B cell (primary cell): Measurements from ENCODE around the gene LRRC74B. TPM values are rescaled to one million over a fixed set of nuclear protein-coding genes. Genes with fewer than 3 reads are reported as not detected.

Source experiments
- ATAC-seq: fragments of 200-7000 bp; cut with Tn5 transposase; one replicate; pipeline ENCODE4 v1.10.0; 2021; ENCODE audit warnings: low read depth, mild to moderate bottlenecking, moderate number of reproducible peaks, moderate library complexity
- CTCF ChIA-PET: fragments of 350-600 bp; sonication (Branson Sonifier 250); formaldehyde crosslinking; loops from one replicate; lab custom pipeline; 2021; ENCODE audit warnings: antibody characterized with exemption, inconsistent platforms; lab: Charles Lee
- POLR2A ChIA-PET: fragments of 350-600 bp; sonication (Branson Sonifier 250); formaldehyde crosslinking; loops from one replicate; lab custom pipeline; 2021; ENCODE audit warnings: antibody characterized with exemption; lab: Charles Lee
- DNase-seq: peaks from one replicate; pipeline ENCODE4 v3.0.0; 2013
- H2AFZ ChIP-seq: 2 replicates; pipeline ENCODE4 v1.6.1; 2012; ENCODE audit warnings: mild to moderate bottlenecking, low read depth, low read length; ENCODE audit not compliant: insufficient read depth, poor library complexity, severe bottlenecking
- H3K27ac ChIP-seq, 2 donors: 1 replicate in 1 of 2; 2 replicates in 1 of 2; pipeline ENCODE4 v1.5.1; 2012 to 2013; ENCODE audit warnings: low read length in 2 of 2, mild to moderate bottlenecking in 2 of 2, moderate library complexity in 1 of 2
- H3K27me3 ChIP-seq, 4 experiments: fragments of 200-600 bp in 1 of 4; sonication (generic) in 1 of 4; replicated peaks in 1 of 4; 1 replicate in 2 of 4; 2 replicates in 2 of 4; pipeline versions ENCODE4 v1.6.1 to v1.7.0; 2013 to 2016; ENCODE audit warnings: low read length in 3 of 4, mild to moderate bottlenecking in 2 of 4, mixed read lengths in 1 of 4, moderate library complexity in 1 of 4; ENCODE audit not compliant: insufficient read depth in 4 of 4, control insufficient read depth in 3 of 4; ENCODE audit errors: control extremely low read depth in 1 of 4
- H3K36me3 ChIP-seq, 2 experiments: replicated peaks in 1 of 2; 1 replicate in 1 of 2; 2 replicates in 1 of 2; pipeline versions ENCODE4 v1.6.1 to v1.7.1; 2013; ENCODE audit warnings: low read length in 1 of 2; ENCODE audit not compliant: insufficient read depth in 2 of 2, control insufficient read depth in 1 of 2; ENCODE audit errors: control extremely low read depth in 1 of 2, extremely low read depth in 1 of 2
- H3K4me1 ChIP-seq, 2 donors: fragments of 200-600 bp in 1 of 2; sonication (generic) in 1 of 2; 1 replicate in 1 of 2; 2 replicates in 1 of 2; pipeline versions ENCODE4 v1.5.1 to v1.6.1; 2013 to 2017; ENCODE audit warnings: low read length in 2 of 2; ENCODE audit not compliant: control insufficient read depth in 2 of 2, insufficient read depth in 2 of 2
- H3K4me2 ChIP-seq: replicated peaks from 2 replicates; pipeline ENCODE3; 2012; ENCODE audit warnings: mild to moderate bottlenecking, low read depth, low read length; ENCODE audit not compliant: poor library complexity, severe bottlenecking
- H3K4me3 ChIP-seq, 5 experiments: fragments of 200-600 bp in 1 of 5; sonication (generic) in 1 of 5; 1 replicate in 3 of 5; 2 replicates in 2 of 5; pipeline versions ENCODE4 v1.5.1 to v1.7.0; 2011 to 2016; ENCODE audit warnings: low read length in 4 of 5, mild to moderate bottlenecking in 4 of 5, low read depth in 2 of 5, control low read depth in 1 of 5, moderate library complexity in 1 of 5; ENCODE audit not compliant: insufficient read depth in 1 of 5; ENCODE audit errors: control extremely low read depth in 1 of 5, extremely low read depth in 1 of 5
- H3K79me2 ChIP-seq: fragments of 200-600 bp; sonication (generic); one replicate; pipeline ENCODE4 v1.6.0; 2016; ENCODE audit warnings: low read length; ENCODE audit not compliant: control insufficient read depth, insufficient read depth
- H3K9ac ChIP-seq: fragments of 200-600 bp; sonication (generic); 2 replicates; pipeline ENCODE4 v1.6.1; 2017; ENCODE audit warnings: mild to moderate bottlenecking, low read length, moderate library complexity
- H3K9me3 ChIP-seq, 3 donors: one replicate each; pipeline versions ENCODE4 v1.6.1 to v1.7.1; 2013; ENCODE audit warnings: low read length in 2 of 3; ENCODE audit not compliant: control insufficient read depth in 2 of 3, insufficient read depth in 1 of 3; ENCODE audit errors: control extremely low read depth in 1 of 3
- H4K20me1 ChIP-seq: 2 replicates; pipeline ENCODE4 v1.6.0; 2012; ENCODE audit warnings: mild to moderate bottlenecking, low read length; ENCODE audit not compliant: insufficient read depth, control insufficient read depth, poor library complexity, severe bottlenecking
- H3K27ac Mint-ChIP-seq: one replicate; pipeline ENCODE4 v1.8.0; 2021; ENCODE audit warnings: mixed read lengths
- H3K27me3 Mint-ChIP-seq: one replicate; pipeline ENCODE4 v1.8.0; 2021; ENCODE audit warnings: mixed read lengths
- H3K4me1 Mint-ChIP-seq: one replicate; pipeline ENCODE4 v1.8.0; 2021; ENCODE audit warnings: mixed read lengths
- H3K4me3 Mint-ChIP-seq: one replicate; pipeline ENCODE4 v1.8.0; 2021; ENCODE audit warnings: mixed read lengths
- H3K9me3 Mint-ChIP-seq: one replicate; pipeline ENCODE4 v1.8.0; 2022; ENCODE audit warnings: mixed read lengths; ENCODE audit not compliant: insufficient read depth
- EZH2 ChIP-seq: IDR thresholded peaks from 2 replicates; pipeline ENCODE4 v1.6.1; 2012; ENCODE audit warnings: borderline replicate concordance, low read depth, mild to moderate bottlenecking, moderate library complexity, low read length; ENCODE audit not compliant: insufficient read depth, poor library complexity, severe bottlenecking
- WGBS: methylation state at CpG from one replicate; pipeline ENCODE4 v1.1.5; 2013; ENCODE audit warnings: missing lambda C conversion rate; ENCODE audit not compliant: insufficient coverage; 5-methylcytosine and 5-hydroxymethylcytosine counted together
- intact Hi-C: fragments of 100-400 bp; cut with micrococcal nuclease; formaldehyde crosslinking; loops from one replicate; pipeline ENCODE4 v1.10.0; 2022
- polyA plus RNA-seq: library from polyadenylated mRNA; depleted of rRNA; stranded (reverse); fragments of >200 nt; gene quantifications from 2 replicates; pipeline ENCODE4 v1.2.3, GENCODE V29; 2012
- total RNA-seq, 2 donors: library from RNA; stranded (reverse); fragments of 120-200 nt in 1 of 2; gene quantifications; 1 replicate in 1 of 2; 2 replicates in 1 of 2; pipeline versions ENCODE4 v1.2.3 to v1.2.4, GENCODE V29; 2013 to 2022
- TF ChIP-seq, protein P1 (sequence below): fragments of 200-600 bp; IDR thresholded peaks from one replicate; pipeline ENCODE4 v1.8.0; 2022; ENCODE audit warnings: antibody characterized with exemption, mild to moderate bottlenecking

The LRRC74B gene
- total and polyA plus RNA-seq, 2 donors (not counting 1 experiment from before 2014, with no cell fraction given), result 0.01 to 0.17 TPM

DNA sequence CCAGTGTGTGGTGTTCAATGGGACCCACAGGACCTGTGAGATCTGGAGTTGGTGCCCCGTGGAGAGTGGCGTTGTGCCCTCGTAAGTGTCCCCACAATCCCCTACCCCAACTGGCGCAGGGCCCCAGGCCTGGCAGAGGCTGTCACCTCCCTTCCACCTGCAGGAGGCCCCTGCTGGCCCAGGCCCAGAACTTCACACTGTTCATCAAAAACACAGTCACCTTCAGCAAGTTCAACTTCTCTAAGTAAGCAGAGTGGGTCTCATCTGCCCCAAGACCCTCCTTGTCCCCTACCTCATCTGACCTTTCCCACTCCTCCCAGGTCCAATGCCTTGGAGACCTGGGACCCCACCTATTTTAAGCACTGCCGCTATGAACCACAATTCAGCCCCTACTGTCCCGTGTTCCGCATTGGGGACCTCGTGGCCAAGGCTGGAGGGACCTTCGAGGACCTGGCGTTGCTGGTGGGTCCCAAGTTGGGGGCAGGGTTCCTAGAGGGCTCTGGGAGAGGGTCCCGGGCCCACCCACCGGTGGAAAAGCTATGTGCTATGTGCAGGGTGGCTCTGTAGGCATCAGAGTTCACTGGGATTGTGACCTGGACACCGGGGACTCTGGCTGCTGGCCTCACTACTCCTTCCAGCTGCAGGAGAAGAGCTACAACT, 22.7 kb upstream of the LRRC74B start:
- no peaks in the 10 kb centered on the region for H4K20me1 ChIP-seq
- ATAC-seq (no peak), DNase-seq (no peak)
- H3K27me3 Mint-ChIP-seq, result peaks cover 4% of the 10 kb centered on the region
- no peak overlapping the region for H3K27ac Mint-ChIP-seq
- no peak for TF ChIP-seq EZH2
- TF ChIP-seq, protein P1, sequence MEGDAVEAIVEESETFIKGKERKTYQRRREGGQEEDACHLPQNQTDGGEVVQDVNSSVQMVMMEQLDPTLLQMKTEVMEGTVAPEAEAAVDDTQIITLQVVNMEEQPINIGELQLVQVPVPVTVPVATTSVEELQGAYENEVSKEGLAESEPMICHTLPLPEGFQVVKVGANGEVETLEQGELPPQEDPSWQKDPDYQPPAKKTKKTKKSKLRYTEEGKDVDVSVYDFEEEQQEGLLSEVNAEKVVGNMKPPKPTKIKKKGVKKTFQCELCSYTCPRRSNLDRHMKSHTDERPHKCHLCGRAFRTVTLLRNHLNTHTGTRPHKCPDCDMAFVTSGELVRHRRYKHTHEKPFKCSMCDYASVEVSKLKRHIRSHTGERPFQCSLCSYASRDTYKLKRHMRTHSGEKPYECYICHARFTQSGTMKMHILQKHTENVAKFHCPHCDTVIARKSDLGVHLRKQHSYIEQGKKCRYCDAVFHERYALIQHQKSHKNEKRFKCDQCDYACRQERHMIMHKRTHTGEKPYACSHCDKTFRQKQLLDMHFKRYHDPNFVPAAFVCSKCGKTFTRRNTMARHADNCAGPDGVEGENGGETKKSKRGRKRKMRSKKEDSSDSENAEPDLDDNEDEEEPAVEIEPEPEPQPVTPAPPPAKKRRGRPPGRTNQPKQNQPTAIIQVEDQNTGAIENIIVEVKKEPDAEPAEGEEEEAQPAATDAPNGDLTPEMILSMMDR, result no peak
- H3K4me3 Mint-ChIP-seq, result no peak overlapping the region
- no peaks in the 10 kb centered on the region for H3K36me3 ChIP-seq
- H2AFZ ChIP-seq, result no peak overlapping the region
- H3K9ac ChIP-seq, result no peak overlapping the region
- intact Hi-C loops, result no loop called here
- WGBS, result 79% methylated on average over 13 of the region's 13 CpGs
- H3K4me2 ChIP-seq, result no peak overlapping the region
- peaks cover 0 to 2% (median 0%) of the 10 kb centered on the region in 4 experiments for H3K27me3 ChIP-seq
- H3K9me3 Mint-ChIP-seq, result no peaks in the 10 kb centered on the region
- H3K4me3 ChIP-seq, result no peak overlapping the region
- no peaks in the 10 kb centered on the region for H3K9me3 ChIP-seq
- peaks cover 4% of the 10 kb centered on the region for H3K4me1 Mint-ChIP-seq
- POLR2A ChIA-PET, result no interaction called here
- CTCF ChIA-PET, result no interaction called here
- no peak overlapping the region for H3K27ac ChIP-seq
- H3K4me1 ChIP-seq, result no peaks in the 10 kb centered on the region
- no peaks in the 10 kb centered on the region for H3K79me2 ChIP-seq

DNA sequence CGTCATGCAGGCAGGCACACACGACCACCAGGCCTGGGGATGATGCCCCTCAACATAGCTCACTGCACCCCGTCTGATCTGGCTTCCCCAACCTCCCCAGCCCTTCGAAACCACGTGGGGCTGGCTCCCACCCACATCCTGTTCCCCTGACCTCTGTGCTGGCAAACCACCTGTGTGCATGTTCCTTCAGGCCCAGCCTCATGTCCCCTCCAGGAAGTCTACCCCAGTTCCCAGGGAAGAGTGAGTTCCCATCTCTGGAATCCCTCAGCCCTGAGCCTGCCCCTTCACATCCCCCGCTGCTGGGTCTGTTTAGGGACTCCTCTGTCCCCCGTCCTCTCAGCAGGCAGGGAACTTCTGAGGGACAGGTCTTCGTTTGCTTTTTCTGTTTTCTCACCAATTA, 20.5 kb upstream of the LRRC74B start:
- Histone ChIP-seq H4K20me1 (no peaks in the 10 kb centered on the region), H3K4me1 (no peaks in the 10 kb centered on the region), H3K79me2 (no peaks in the 10 kb centered on the region), H3K36me3 (no peaks in the 10 kb centered on the region), H2AFZ (no peak overlapping the region), H3K4me3 (no peak overlapping the region), H3K27me3 (peaks cover 0 to 7% (median 0%) of the 10 kb centered on the region in 4 experiments), H3K9ac (no peak overlapping the region), H3K9me3 (no peaks in the 10 kb centered on the region), H3K27ac (no peak overlapping the region), H3K4me2 (no peak overlapping the region)
- ChIA-PET CTCF (no interaction called here), POLR2A (no interaction called here)
- intact Hi-C loops, result no loop called here
- ATAC-seq, result no peak
- Mint-ChIP-seq H3K4me1 (peaks cover 4% of the 10 kb centered on the region), H3K27me3 (peaks cover 16% of the 10 kb centered on the region), H3K9me3 (no peaks in the 10 kb centered on the region), H3K27ac (no peak overlapping the region), H3K4me3 (no peak overlapping the region)
- no peak for DNase-seq
- TF ChIP-seq EZH2, result no peak
- TF ChIP-seq, protein P1, result no peak
- WGBS, result 39% methylated on average over 5 of the region's 8 CpGs
